ENCODE measurements around the gene CD14.

CD14 gene

GRCh38 chr5:140588311-140589070, 44.5 kb downstream of the CD14 start:
- H3K27ac ChIP-seq (ENCODE audit: low read depth, low read length, poor library complexity, severe bottlenecking), result no peak overlapping the region
- no peak overlapping the region for H3K4me3 ChIP-seq (ENCODE audit: low read depth, low read length, poor library complexity, severe bottlenecking)
- no peaks in the 10 kb centered on the region for H3K9me3 ChIP-seq (ENCODE audit: low read length)
- H3K4me2 ChIP-seq (ENCODE audit: low read length), result no peak overlapping the region
- no peak overlapping the region for H3K9ac ChIP-seq (ENCODE audit: low read length)
- no peak overlapping the region for H2AFZ ChIP-seq (ENCODE audit: low read length)
- no peak for TF ChIP-seq EZH2 (IDR thresholded peaks at IDR 0.05; ENCODE audit: borderline replicate concordance, low read length)
- no peak for TF ChIP-seq CTCF (IDR thresholded peaks at IDR 0.05; ENCODE audit: low read length)
- H3K9me2 ChIP-seq (ENCODE audit: low read depth, low read length), result no peaks in the 10 kb centered on the region
- H3F3A ChIP-seq (ENCODE audit: insufficient read depth, low read length), result no peaks in the 10 kb centered on the region
- no peaks in the 10 kb centered on the region for H4K20me1 ChIP-seq (ENCODE audit: insufficient read depth, low read length)
- H3K36me3 ChIP-seq (ENCODE audit: insufficient read depth, low read length), result no peaks in the 10 kb centered on the region
- no peaks in the 10 kb centered on the region for H3K4me1 ChIP-seq (ENCODE audit: insufficient read depth, low read length, severe bottlenecking)
- H3K79me2 ChIP-seq (ENCODE audit: insufficient read depth, low read length), result no peaks in the 10 kb centered on the region
- H3K27me3 ChIP-seq (ENCODE audit: insufficient read depth, low read length), result no peaks in the 10 kb centered on the region

GRCh38 chr5:140587495-140587894, 45.5 kb downstream of the CD14 start:
- Histone ChIP-seq H3K36me3 (ENCODE audit: insufficient read depth, low read length) (no peaks in the 10 kb centered on the region), H3F3A (ENCODE audit: insufficient read depth, low read length) (no peaks in the 10 kb centered on the region), H4K20me1 (ENCODE audit: insufficient read depth, low read length) (no peaks in the 10 kb centered on the region), H3K4me2 (ENCODE audit: low read length) (no peak overlapping the region), H2AFZ (ENCODE audit: low read length) (no peak overlapping the region), H3K4me1 (ENCODE audit: insufficient read depth, low read length, severe bottlenecking) (no peaks in the 10 kb centered on the region), H3K9me2 (ENCODE audit: low read depth, low read length) (no peaks in the 10 kb centered on the region), H3K79me2 (ENCODE audit: insufficient read depth, low read length) (no peaks in the 10 kb centered on the region), H3K4me3 (ENCODE audit: low read depth, low read length, poor library complexity, severe bottlenecking) (no peak overlapping the region), H3K9me3 (ENCODE audit: low read length) (no peaks in the 10 kb centered on the region), H3K9ac (ENCODE audit: low read length) (no peak overlapping the region), H3K27me3 (ENCODE audit: insufficient read depth, low read length) (no peaks in the 10 kb centered on the region), H3K27ac (ENCODE audit: low read depth, low read length, poor library complexity, severe bottlenecking) (no peak overlapping the region)
- no peak for TF ChIP-seq CTCF (IDR thresholded peaks at IDR 0.05; ENCODE audit: low read length)
- TF ChIP-seq EZH2 (IDR thresholded peaks at IDR 0.05; ENCODE audit: borderline replicate concordance, low read length), result no peak

All from OCI-LY1 (cell line).